ENCODE results near the gene NAA16.
"Not testable (repeated sequence)": the region's sequence is repeated elsewhere in the genome, so short reads cannot be mapped to it uniquely, and the experiment has no call there.

The NAA16 gene

GRCh38 chr13:41411522-41411921 is 100.5 kb downstream of the NAA16 start:
- DNase-seq: no peak

- no peak for DNase-seq
Observed at GRCh38 chr13:41413872-41414271, 102.8 kb downstream of the NAA16 start.

GRCh38 chr13:41416276-41416675 is 105.2 kb downstream of the NAA16 start:
- DNase-seq: no peak

GRCh38 chr13:41418027-41418426 is 107.0 kb downstream of the NAA16 start:
- DNase-seq: no peak

- DNase-seq: no peak
Observed at GRCh38 chr13:41418731-41419130, 107.7 kb downstream of the NAA16 start.

GRCh38 chr13:41419206-41419605 is 108.1 kb downstream of the NAA16 start:
- DNase-seq: no peak

- DNase-seq: no peak
Observed at GRCh38 chr13:41420146-41420545, 109.1 kb downstream of the NAA16 start.

- DNase-seq: not testable (repeated sequence)
Observed at GRCh38 chr13:41421330-41421729, 110.3 kb downstream of the NAA16 start.

- DNase-seq: not testable (repeated sequence)
Observed at GRCh38 chr13:41421983-41422382, 110.9 kb downstream of the NAA16 start.

- DNase-seq: not testable (repeated sequence)
Observed at GRCh38 chr13:41423259-41423658, 112.2 kb downstream of the NAA16 start.

GRCh38 chr13:41424675-41425074 is 113.6 kb downstream of the NAA16 start:
- not testable (repeated sequence) for DNase-seq

- DNase-seq: no peak
Observed at GRCh38 chr13:41426047-41426446, 115.0 kb downstream of the NAA16 start.

All from activated CD8-positive, alpha-beta memory T cell treated with anti-CD3 and anti-CD28 coated beads for 24 hours (primary cell).